OCI-LY3 (cell line): ENCODE results near the gene SECISBP2.

Experiments used
- H2AFZ ChIP-seq: fragments of 200-600, 300-600 bp; shearing (Covaris generic); 2 replicates; pipeline ENCODE4 v1.6.0; 2014; ENCODE audit warnings: antibody characterized with exemption, low read depth, low read length
- H3K27ac ChIP-seq: fragments of 200-600, 300-600 bp; sonication (generic); 2 replicates; pipeline ENCODE4 v1.5.1; 2014; ENCODE audit warnings: mild to moderate bottlenecking, low read length, moderate library complexity, mixed read lengths
- H3K27me3 ChIP-seq: fragments of 200-600, 300-600 bp; sonication (generic); 2 replicates; pipeline ENCODE4 v1.6.1; 2014; ENCODE audit warnings: low read depth, low read length, mixed read lengths
- H3K36me3 ChIP-seq: fragments of 200-600, 300-600 bp; sonication (generic); replicated peaks from 2 replicates; pipeline ENCODE3; 2014; ENCODE audit warnings: low read depth, low read length, mixed read lengths
- H3K4me1 ChIP-seq: fragments of 300-600, 200-600 bp; sonication (generic); 2 replicates; pipeline ENCODE4 v1.6.1; 2014; ENCODE audit warnings: low read length, mixed read lengths
- H3K4me2 ChIP-seq: fragments of 200-600, 300-600 bp; sonication (generic); 2 replicates; pipeline ENCODE4 v1.6.1; 2014; ENCODE audit warnings: low read length, mixed read lengths
- H3K4me3 ChIP-seq: fragments of 300-600, 200-600 bp; sonication (generic); 2 replicates; pipeline ENCODE4 v1.5.1; 2014; ENCODE audit warnings: antibody characterized with exemption, mild to moderate bottlenecking, low read length, moderate library complexity
- H3K79me2 ChIP-seq: fragments of 300-600, 200-600 bp; shearing (Covaris generic); 2 replicates; pipeline ENCODE4 v1.6.1; 2014; ENCODE audit warnings: mild to moderate bottlenecking, low read length, mixed read lengths
- H3K9ac ChIP-seq: fragments of 300-600, 200-600 bp; shearing (Covaris generic); 2 replicates; pipeline ENCODE4 v1.6.0; 2014; ENCODE audit warnings: mild to moderate bottlenecking, low read length, moderate library complexity
- H3K9me3 ChIP-seq: fragments of 200-600, 300-600 bp; shearing (Covaris generic); 2 replicates; pipeline ENCODE4 v1.6.1; 2014; ENCODE audit warnings: low read length, mixed read lengths; ENCODE audit not compliant: insufficient read depth
- H4K20me1 ChIP-seq: fragments of 200-600, 300-600 bp; sonication (generic); 2 replicates; pipeline ENCODE4 v1.6.1; 2016; ENCODE audit warnings: low read length, mixed read lengths; ENCODE audit not compliant: insufficient read depth
- EZH2phosphoT487 ChIP-seq: fragments of 200-600 bp; shearing (Covaris generic); IDR thresholded peaks from 2 replicates; pipeline ENCODE4 v1.6.1; 2018; ENCODE audit warnings: antibody characterized with exemption, mixed run types, low read depth
- TF ChIP-seq, protein P1 (sequence below): fragments of 200-600, 300-600 bp; sonication (generic); IDR thresholded peaks from 2 replicates; pipeline ENCODE4 v1.5.1; 2014; ENCODE audit warnings: antibody characterized with exemption, low read length, low read depth

Gene SECISBP2

GRCh38 chr9:89277043-89277442, 41.3 kb upstream of the SECISBP2 start:
- no peaks in the 10 kb centered on the region for H3K4me1 ChIP-seq
- no peak overlapping the region for H2AFZ ChIP-seq
- no peak overlapping the region for H3K27ac ChIP-seq
- no peak overlapping the region for H3K4me3 ChIP-seq
- H4K20me1 ChIP-seq, result no peaks in the 10 kb centered on the region
- H3K4me2 ChIP-seq, result no peak overlapping the region
- H3K27me3 ChIP-seq, result no peaks in the 10 kb centered on the region
- no peaks in the 10 kb centered on the region for H3K79me2 ChIP-seq
- no peak overlapping the region for H3K9ac ChIP-seq
- peaks cover 15% of the 10 kb centered on the region; the same call in 1 of the 2 replicates for H3K9me3 ChIP-seq
- no peaks in the 10 kb centered on the region for H3K36me3 ChIP-seq
- TF ChIP-seq, protein P1, sequence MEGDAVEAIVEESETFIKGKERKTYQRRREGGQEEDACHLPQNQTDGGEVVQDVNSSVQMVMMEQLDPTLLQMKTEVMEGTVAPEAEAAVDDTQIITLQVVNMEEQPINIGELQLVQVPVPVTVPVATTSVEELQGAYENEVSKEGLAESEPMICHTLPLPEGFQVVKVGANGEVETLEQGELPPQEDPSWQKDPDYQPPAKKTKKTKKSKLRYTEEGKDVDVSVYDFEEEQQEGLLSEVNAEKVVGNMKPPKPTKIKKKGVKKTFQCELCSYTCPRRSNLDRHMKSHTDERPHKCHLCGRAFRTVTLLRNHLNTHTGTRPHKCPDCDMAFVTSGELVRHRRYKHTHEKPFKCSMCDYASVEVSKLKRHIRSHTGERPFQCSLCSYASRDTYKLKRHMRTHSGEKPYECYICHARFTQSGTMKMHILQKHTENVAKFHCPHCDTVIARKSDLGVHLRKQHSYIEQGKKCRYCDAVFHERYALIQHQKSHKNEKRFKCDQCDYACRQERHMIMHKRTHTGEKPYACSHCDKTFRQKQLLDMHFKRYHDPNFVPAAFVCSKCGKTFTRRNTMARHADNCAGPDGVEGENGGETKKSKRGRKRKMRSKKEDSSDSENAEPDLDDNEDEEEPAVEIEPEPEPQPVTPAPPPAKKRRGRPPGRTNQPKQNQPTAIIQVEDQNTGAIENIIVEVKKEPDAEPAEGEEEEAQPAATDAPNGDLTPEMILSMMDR, result no peak
- TF ChIP-seq EZH2phosphoT487, result no peak

DNA sequence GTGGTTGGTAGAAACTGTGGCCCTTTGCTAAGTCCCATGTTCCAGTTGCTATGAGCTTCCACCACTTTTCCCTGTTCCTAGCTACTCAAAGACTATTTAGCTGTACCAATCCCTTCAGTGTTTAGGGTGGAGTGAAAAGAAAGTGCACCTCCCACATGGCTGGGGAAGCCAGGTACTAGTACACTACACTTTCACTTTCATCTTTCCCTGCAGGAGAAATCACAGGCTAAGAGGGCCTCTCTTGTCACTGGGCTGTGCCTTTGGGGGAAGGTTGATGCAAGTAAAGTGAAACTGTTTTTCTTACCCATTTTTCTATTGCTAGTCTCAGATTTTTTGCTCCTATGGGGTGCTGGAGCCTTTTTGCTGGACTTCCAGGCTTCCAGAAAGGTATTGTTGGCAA, 40.8 kb upstream of the SECISBP2 start:
- TF ChIP-seq EZH2phosphoT487, result no peak
- TF ChIP-seq, protein P1, result no peak
- no peaks in the 10 kb centered on the region for H3K4me1 ChIP-seq

DNA sequence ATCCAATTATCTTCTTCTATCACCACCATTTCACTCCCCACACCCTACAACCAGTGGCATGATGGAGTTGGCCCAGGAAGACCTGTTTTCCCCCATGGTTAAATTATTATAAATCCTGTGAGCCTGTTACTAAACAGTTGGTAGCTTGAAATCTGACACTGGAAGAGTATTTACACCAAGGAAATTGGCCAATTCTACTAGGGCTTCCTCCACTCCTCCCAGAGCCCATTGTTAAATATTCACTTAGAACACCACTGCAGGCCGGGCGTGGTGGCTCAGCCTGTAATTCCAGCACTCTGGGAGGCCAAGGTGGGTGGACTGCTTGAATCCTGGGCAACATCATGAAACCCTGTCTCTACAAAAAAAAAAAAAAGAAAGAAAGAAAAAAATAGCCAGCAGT, 39.7 kb upstream of the SECISBP2 start:
- Histone ChIP-seq H3K4me3 (no peak overlapping the region), H3K27me3 (no peaks in the 10 kb centered on the region), H3K79me2 (no peaks in the 10 kb centered on the region), H2AFZ (no peak overlapping the region), H3K36me3 (no peaks in the 10 kb centered on the region), H3K4me2 (no peak overlapping the region), H4K20me1 (no peaks in the 10 kb centered on the region), H3K9me3 (peaks cover 12% of the 10 kb centered on the region; the same call in 1 of the 2 replicates), H3K9ac (no peak overlapping the region), H3K4me1 (no peaks in the 10 kb centered on the region), H3K27ac (no peak overlapping the region)
- no peak for TF ChIP-seq EZH2phosphoT487
- TF ChIP-seq, protein P1, result no peak

More for the DNA sequence above, 40.8 kb upstream of the SECISBP2 start:
- no peak overlapping the region for H3K9ac ChIP-seq
- no peak overlapping the region for H2AFZ ChIP-seq
- no peaks in the 10 kb centered on the region for H3K79me2 ChIP-seq
- no peak overlapping the region for H3K4me3 ChIP-seq
- no peaks in the 10 kb centered on the region for H3K36me3 ChIP-seq
- H3K27ac ChIP-seq, result no peak overlapping the region
- H3K27me3 ChIP-seq, result no peaks in the 10 kb centered on the region
- no peaks in the 10 kb centered on the region for H4K20me1 ChIP-seq
- peaks cover 15% of the 10 kb centered on the region; the same call in 1 of the 2 replicates for H3K9me3 ChIP-seq
- no peak overlapping the region for H3K4me2 ChIP-seq

DNA sequence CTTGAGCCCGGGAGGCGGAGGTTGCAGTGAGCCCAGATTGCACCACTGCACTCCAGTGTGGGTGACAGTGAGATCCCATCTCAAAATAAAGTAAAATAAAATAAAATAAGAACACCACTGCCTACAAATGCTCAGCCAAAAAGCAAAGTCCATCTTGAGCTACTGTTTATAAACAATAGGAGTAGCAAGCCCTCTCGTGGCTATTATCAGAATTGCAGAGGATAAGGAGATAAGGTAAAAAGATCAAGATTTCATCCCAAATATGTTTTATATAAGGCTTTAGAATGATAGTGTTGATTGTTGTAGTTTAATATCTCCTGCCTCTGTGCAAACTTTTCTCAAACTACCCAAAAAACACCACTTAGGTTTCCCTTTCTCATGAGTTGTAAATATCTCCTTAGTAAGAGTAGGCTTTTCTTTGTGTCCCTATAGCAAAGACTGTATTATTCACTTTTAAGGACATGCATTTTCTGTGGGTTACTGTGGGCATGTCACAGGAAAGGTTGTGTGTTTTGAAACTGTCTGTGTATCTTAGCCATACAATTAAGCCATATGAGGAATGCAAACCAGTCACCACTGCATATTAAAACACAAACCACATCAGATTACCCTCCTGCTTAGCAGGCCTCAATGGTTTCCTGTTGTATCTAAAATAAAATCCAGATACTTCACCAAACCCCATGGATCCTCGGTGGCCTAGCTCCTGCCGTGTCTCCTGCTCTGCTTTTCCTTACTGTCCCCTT, 39.1 kb upstream of the SECISBP2 start:
- H3K9me3 ChIP-seq, result peaks cover 7% of the 10 kb centered on the region; the same call in 1 of the 2 replicates
- H4K20me1 ChIP-seq, result no peaks in the 10 kb centered on the region
- no peak overlapping the region for H2AFZ ChIP-seq
- TF ChIP-seq EZH2phosphoT487, result no peak
- TF ChIP-seq, protein P1, result peak; percentile 70
- no peaks in the 10 kb centered on the region for H3K27me3 ChIP-seq
- no peak overlapping the region for H3K9ac ChIP-seq
- H3K4me1 ChIP-seq, result no peaks in the 10 kb centered on the region
- no peaks in the 10 kb centered on the region for H3K79me2 ChIP-seq
- no peak overlapping the region for H3K27ac ChIP-seq
- H3K4me3 ChIP-seq, result no peak overlapping the region
- no peaks in the 10 kb centered on the region for H3K36me3 ChIP-seq
- no peak overlapping the region for H3K4me2 ChIP-seq
